ENCODE measurements around the gene C17orf78. TPM values are rescaled to one million over a fixed set of nuclear protein-coding genes. Genes with fewer than 3 reads are reported as not detected.
A peak's percentile ranks its signal among the peaks of the same experiment; 100 is the strongest.

C17orf78 gene
- total and polyA plus RNA-seq, 2 of the 13 experiments (the other 11 are each of a cell fraction or from before 2014, with no cell fraction given) = not detected

GRCh38 chr17:37406635-37407461 lies 31.1 kb downstream of the C17orf78 start, which contains the start of the genes ACACA and TADA2A (continued):
- TF ChIP-seq ATF4 (CRISPR knock-in tag; IDR thresholded peaks at IDR 0.05) = peak in 1 of 2 experiments; percentile 36; a peak in 1 of 4 replicates
- no peak for TF ChIP-seq ZNF569 (CRISPR knock-in tag; IDR thresholded peaks at IDR 0.05; ENCODE audit: borderline replicate concordance)
- no peak for TF ChIP-seq ZFAT (CRISPR knock-in tag; conservative IDR thresholded peaks at IDR 0.05)
- TF ChIP-seq XRCC5 (optimal IDR thresholded peaks at IDR 0.05; ENCODE audit: low read length) = peak; percentile 36
- 0 out of 2 replicates have a peak, but pooled peaks have one; percentile 13 for TF ChIP-seq ZNF749 (CRISPR knock-in tag; IDR thresholded peaks at IDR 0.05; ENCODE audit: borderline replicate concordance)
- peak; percentile 16 for TF ChIP-seq FOXA3 (CRISPR knock-in tag; IDR thresholded peaks at IDR 0.05)
- peak; percentile 45 for TF ChIP-seq ZBTB25 (CRISPR knock-in tag; IDR thresholded peaks at IDR 0.05)
- peak; percentile 37; the same call in 1 of the 2 replicates for TF ChIP-seq KAT8 (CRISPR knock-in tag; IDR thresholded peaks at IDR 0.05)
- TF ChIP-seq ATF7-NPFF (CRISPR knock-in tag; IDR thresholded peaks at IDR 0.05; ENCODE audit: low read depth) = peak; percentile 76
- peak; percentile 32; the same call in 1 of the 2 replicates for TF ChIP-seq MXD3 (CRISPR knock-in tag; IDR thresholded peaks at IDR 0.05)
- TF ChIP-seq ATF6 (CRISPR knock-in tag; conservative IDR thresholded peaks at IDR 0.05) = no peak
- no peak; the same call in 1 of the 2 replicates for TF ChIP-seq RERE (CRISPR knock-in tag; IDR thresholded peaks at IDR 0.05; ENCODE audit: low read depth)
- peak; percentile 79 for TF ChIP-seq GMEB2 (CRISPR knock-in tag; IDR thresholded peaks at IDR 0.05; ENCODE audit: low read depth)
- TF ChIP-seq HNF4G (IDR thresholded peaks at IDR 0.05; ENCODE audit: borderline replicate concordance, low read depth, low read length) = no peak
- peak; percentile 24; the same call in 1 of the 2 replicates for TF ChIP-seq HNF4G (CRISPR knock-in tag; IDR thresholded peaks at IDR 0.05; ENCODE audit: borderline replicate concordance, low read depth)
- peak; percentile 40; the same call in 1 of the 2 replicates for TF ChIP-seq KLF6 (CRISPR knock-in tag; IDR thresholded peaks at IDR 0.05)
